HG02938 (cell line): ENCODE data around the gene PLEKHM2.

Source experiments
- ATAC-seq: cut with Tn5 transposase; IDR thresholded peaks from one replicate; pipeline ENCODE4 v1.9.1; 2021; ENCODE audit warnings: mild to moderate bottlenecking, moderate library complexity; ENCODE audit not compliant: unreplicated experiment

PLEKHM2 gene

GRCh38 chr1:15723631-15724246 lies 39.6 kb downstream of the PLEKHM2 start:
- no peak for ATAC-seq

- no peak for ATAC-seq
Measured at GRCh38 chr1:15724949-15725880, 41.1 kb downstream of the PLEKHM2 start.

- no peak for ATAC-seq
Measured at GRCh38 chr1:15726508-15726907, 42.4 kb downstream of the PLEKHM2 start.

- ATAC-seq = no peak
Measured at GRCh38 chr1:15727021-15727420, 42.9 kb downstream of the PLEKHM2 start.

- no peak for ATAC-seq
Measured at GRCh38 chr1:15727424-15727823, 43.3 kb downstream of the PLEKHM2 start.

- no peak for ATAC-seq
Measured at GRCh38 chr1:15727866-15728534, 43.9 kb downstream of the PLEKHM2 start.

- no peak for ATAC-seq
Measured at GRCh38 chr1:15728937-15729657, 45.0 kb downstream of the PLEKHM2 start.

GRCh38 chr1:15730423-15730822 lies 46.3 kb downstream of the PLEKHM2 start:
- no peak for ATAC-seq

GRCh38 chr1:15730936-15731335 lies 46.8 kb downstream of the PLEKHM2 start:
- ATAC-seq = no peak

- no peak for ATAC-seq
Measured at GRCh38 chr1:15731735-15732685, 47.9 kb downstream of the PLEKHM2 start.

GRCh38 chr1:15732686-15733081 lies 48.6 kb downstream of the PLEKHM2 start:
- no peak for ATAC-seq

- no peak for ATAC-seq
Measured at GRCh38 chr1:15733218-15733725, 49.2 kb downstream of the PLEKHM2 start.

GRCh38 chr1:15733726-15734226 lies 49.7 kb downstream of the PLEKHM2 start:
- no peak for ATAC-seq

GRCh38 chr1:15734296-15734695 lies 50.2 kb downstream of the PLEKHM2 start:
- ATAC-seq = no peak

- no peak for ATAC-seq
Measured at GRCh38 chr1:15734901-15735300, 50.8 kb downstream of the PLEKHM2 start.

- no peak for ATAC-seq
Measured at GRCh38 chr1:15735304-15736037, 51.4 kb downstream of the PLEKHM2 start.

GRCh38 chr1:15736038-15736891 lies 52.1 kb downstream of the PLEKHM2 start, which contains the start of gene SLC25A34:
TSS of gene SLC25A34 (plus strand) at chr1:15736258. CDS start at chr1:15736486, 228 bp downstream.
- no peak for ATAC-seq

- ATAC-seq = no peak
Measured at GRCh38 chr1:15736892-15737261, 52.8 kb downstream of the PLEKHM2 start.
